GM12878 (cell line): ENCODE results near the gene HDDC3. TPM values are rescaled to one million over a fixed set of nuclear protein-coding genes. Genes with fewer than 3 reads are reported as not detected.
A peak's percentile ranks its signal among the peaks of the same experiment; 100 is the strongest.

Experiments used
- ATAC-seq: fragments of 200-7000 bp; cut with Tn5 transposase; 3 replicates; pipeline ENCODE4 v1.9.1; 2020; ENCODE audit warnings: mild to moderate bottlenecking, moderate library complexity
- BruUV-seq: library from RNA; stranded (reverse); fragments of 400-500 nt; replicated peaks from 2 replicates; lab custom pipeline; 2021; lab: Mats Ljungman, UMichigan
- CTCF ChIA-PET: fragments of 300-600 bp; sonication (Branson Sonifier 250); formaldehyde crosslinking; extraction: SDS; loops from one replicate; lab custom pipeline; 2021; ENCODE audit warnings: inconsistent platforms; lab: Yijun Ruan, JAX
- POLR2A ChIA-PET: fragments of 350-600 bp; formaldehyde crosslinking; extraction: SDS; loops from one replicate; lab custom pipeline; 2021; ENCODE audit warnings: inconsistent platforms; lab: Charles Lee
- RAD21 ChIA-PET: fragments of 300-600 bp; sonication (Branson Sonifier 250); formaldehyde crosslinking; loops from one replicate; lab custom pipeline; 2023; ENCODE audit warnings: antibody characterized with exemption; ENCODE audit not compliant: unreplicated experiment; lab: Charles Lee
- SMC1A ChIA-PET: fragments of 300-600 bp; sonication (Branson Sonifier 250); formaldehyde crosslinking; loops from one replicate; lab custom pipeline; 2023; ENCODE audit not compliant: unreplicated experiment, uncharacterized antibody; lab: Charles Lee
- DNase-seq: peaks from one replicate; pipeline ENCODE4 v3.0.0-alpha.2; 2011; ENCODE audit warnings: low read depth, low spot score
- FAIRE-seq: peaks from 3 replicates; lab custom pipeline; 2011; peaks lifted over from hg19 to GRCh38; lab: Jason Lieb, UNC
- H2AFZ ChIP-seq: 2 replicates; pipeline ENCODE4 v1.6.0; 2011; ENCODE audit warnings: low read depth, low read length, control low read depth; ENCODE audit not compliant: control insufficient read depth
- H3K27ac ChIP-seq: 2 replicates; pipeline ENCODE4 v1.5.1; 2011; ENCODE audit warnings: control low read depth; ENCODE audit not compliant: control insufficient read depth, insufficient read depth
- H3K27me3 ChIP-seq, 2 experiments: replicated peaks in 1 of 2; 2 replicates each; pipeline versions ENCODE4 v1.6.0 to v1.6.1; 2011; ENCODE audit warnings: low read length in 1 of 2; ENCODE audit not compliant: control insufficient read depth in 2 of 2, insufficient read depth in 2 of 2
- H3K36me3 ChIP-seq, 2 experiments: 2 replicates each; pipeline ENCODE4 v1.5.1; 2011; ENCODE audit warnings: low read length in 1 of 2; ENCODE audit not compliant: control insufficient read depth in 2 of 2, insufficient read depth in 2 of 2
- H3K4me1 ChIP-seq: 2 replicates; pipeline ENCODE4 v1.6.1; 2011; ENCODE audit warnings: mild to moderate bottlenecking, low read length, moderate library complexity, mixed read lengths; ENCODE audit not compliant: control insufficient read depth, insufficient read depth
- H3K4me2 ChIP-seq: 2 replicates; pipeline ENCODE4 v1.6.0; 2011; ENCODE audit warnings: control low read depth; ENCODE audit not compliant: control insufficient read depth, insufficient read depth
- H3K4me3 ChIP-seq: fragments of 200-600 bp; sonication (generic); 2 replicates; pipeline ENCODE4 v1.5.1; 2016
- H3K79me2 ChIP-seq: 2 replicates; pipeline ENCODE4 v1.6.0; 2011; ENCODE audit warnings: low read length; ENCODE audit not compliant: control insufficient read depth, insufficient read depth
- H3K9ac ChIP-seq: 2 replicates; pipeline ENCODE4 v1.8.0; 2011; ENCODE audit warnings: low read length, control low read depth, mixed read lengths; ENCODE audit not compliant: control insufficient read depth, insufficient read depth
- H3K9me3 ChIP-seq: replicated peaks from 3 replicates; pipeline ENCODE4 v1.5.1; 2011; ENCODE audit warnings: mild to moderate bottlenecking, low read length; ENCODE audit not compliant: control insufficient read depth, insufficient read depth
- H4K20me1 ChIP-seq: 2 replicates; pipeline ENCODE4 v1.6.0; 2011; ENCODE audit not compliant: control insufficient read depth, insufficient read depth
- ATF3 ChIP-seq: IDR thresholded peaks from 2 replicates; pipeline ENCODE4 v1.6.1; 2011; ENCODE audit warnings: low read depth, mild to moderate bottlenecking, low read length, moderate library complexity, borderline replicate concordance; ENCODE audit errors: extremely low read depth
- CBFB ChIP-seq: IDR thresholded peaks from 2 replicates; pipeline ENCODE4 v1.6.1; 2016; ENCODE audit warnings: antibody characterized with exemption, low read depth
- DPF2 ChIP-seq: fragments of 450-650 bp; IDR thresholded peaks from 2 replicates; pipeline ENCODE4 v1.6.1; 2017; ENCODE audit warnings: mild to moderate bottlenecking
- MEF2B ChIP-seq: fragments of 450-650 bp; IDR thresholded peaks from 2 replicates; pipeline ENCODE4 v1.6.1; 2018; ENCODE audit warnings: mild to moderate bottlenecking, moderate library complexity; ENCODE audit not compliant: partially characterized antibody, poor library complexity, severe bottlenecking
- POLR2A ChIP-seq: IDR thresholded peaks from 2 replicates; pipeline ENCODE4 v1.6.1; 2011; ENCODE audit warnings: low read depth, mild to moderate bottlenecking, low read length
- POU2F2 ChIP-seq: IDR thresholded peaks from 3 replicates; pipeline ENCODE4 v1.6.1; 2011; ENCODE audit warnings: low read depth, mild to moderate bottlenecking, low read length, borderline replicate concordance
- WGBS: methylation state at CpG from one replicate; pipeline ENCODE4 v1.1.6; 2016; ENCODE audit warnings: low lambda C conversion rate; ENCODE audit not compliant: insufficient replicate concordance, insufficient coverage; ENCODE audit errors: missing lambda C conversion rate; 5-methylcytosine and 5-hydroxymethylcytosine counted together
- in situ Hi-C: fragments of 300-500 bp; cut with MboI; formaldehyde crosslinking; loops from 9 replicates; pipeline ENCODE4 v1.14.3; 2018; ENCODE audit warnings: mixed read lengths
- intact Hi-C: fragments of 100-400 bp; cut with micrococcal nuclease; formaldehyde crosslinking; loops from one replicate; pipeline ENCODE4 v1.14.2; 2022; ENCODE audit not compliant: unreplicated experiment
- polyA plus RNA-seq, 11 experiments: library from polyadenylated mRNA; depleted of rRNA in 4 of 11; unstranded in 6 of 11; stranded (reverse) in 5 of 11; fragments of >200 nt; fragmentation: Nextera tagmentation in 4 of 11; fragmentation: Illumina TruSeq in 1 of 11; extraction: Ambion mirVana in 4 of 11; extraction: Trizol in 1 of 11; gene quantifications; 1 replicate in 1 of 11; 2 replicates in 10 of 11; pipeline versions ENCODE4 v1.2.1 to v1.2.3, GENCODE V29; 2011 to 2016; ENCODE audit warnings: inconsistent platforms in 2 of 11, missing spikeins in 2 of 11, low read depth in 1 of 11
- total RNA-seq, 4 experiments: library from RNA; depleted of rRNA in 3 of 4; stranded (reverse); fragments of >200 nt in 3 of 4; fragmentation: Illumina TruSeq in 1 of 4; extraction: Trizol in 1 of 4; gene quantifications; 2 replicates each; pipeline versions ENCODE4 v1.2.1 to v1.2.3, GENCODE V29; 2013 to 2021
- TF ChIP-seq, protein P1 (sequence below): fragments of 450-650 bp; IDR thresholded peaks from 2 replicates; pipeline ENCODE4 v1.6.1; 2017; ENCODE audit warnings: mild to moderate bottlenecking, moderate library complexity

Gene HDDC3
- total and polyA plus RNA-seq, 10 of the 15 experiments (the other 5 are each of a cell fraction or from before 2014, with no cell fraction given) = 5.6 to 39.5 (median 23.0) TPM

DNA sequence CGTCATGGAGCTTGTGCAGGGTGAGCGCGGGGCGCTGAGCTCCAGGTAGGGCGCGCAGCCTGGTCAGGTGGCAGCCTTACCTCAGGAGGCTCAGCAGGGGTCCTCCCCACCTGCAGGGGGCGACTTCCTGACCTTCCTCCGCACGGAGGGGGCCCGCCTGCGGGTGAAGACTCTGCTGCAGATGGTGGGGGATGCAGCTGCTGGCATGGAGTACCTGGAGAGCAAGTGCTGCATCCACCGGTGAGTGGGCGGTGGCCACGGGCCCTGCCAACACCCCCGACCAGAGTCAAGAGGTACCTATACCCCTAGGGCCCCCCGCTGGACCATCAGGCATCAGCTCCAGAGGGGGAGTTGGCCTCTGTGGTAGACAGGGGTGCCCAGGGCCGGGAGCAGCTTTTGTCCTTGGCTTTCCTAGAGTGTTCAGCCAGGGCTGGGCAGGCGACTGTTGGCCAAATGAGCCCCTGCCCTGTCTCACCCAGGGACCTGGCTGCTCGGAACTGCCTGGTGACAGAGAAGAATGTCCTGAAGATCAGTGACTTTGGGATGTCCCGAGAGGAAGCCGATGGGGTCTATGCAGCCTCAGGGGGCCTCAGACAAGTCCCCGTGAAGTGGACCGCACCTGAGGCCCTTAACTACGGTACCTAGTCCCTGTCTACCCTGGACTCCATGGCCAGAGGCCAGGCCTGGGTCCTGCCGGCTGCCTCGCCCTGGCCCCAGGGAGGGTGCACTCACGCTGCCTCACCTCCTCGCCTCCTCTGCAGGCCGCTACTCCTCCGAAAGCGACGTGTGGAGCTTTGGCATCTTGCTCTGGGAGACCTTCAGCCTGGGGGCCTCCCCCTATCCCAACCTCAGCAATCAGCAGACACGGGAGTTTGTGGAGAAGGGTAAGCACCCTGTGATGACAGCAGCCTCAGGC is 38.9 kb downstream of the HDDC3 start:
- Histone ChIP-seq H2AFZ (no peak overlapping the region), H3K79me2 (no peaks in the 10 kb centered on the region), H3K27ac (no peak overlapping the region), H3K4me1 (peaks cover 17% of the 10 kb centered on the region), H3K4me2 (no peak overlapping the region), H3K36me3 (no peaks in the 10 kb centered on the region; a peak in 2 of 4 replicates), H3K4me3 (no peak overlapping the region), H3K27me3 (no peaks in the 10 kb centered on the region), H3K9ac (no peak overlapping the region), H4K20me1 (no peaks in the 10 kb centered on the region), H3K9me3 (no peaks in the 10 kb centered on the region)
- FAIRE-seq = no peak
- ChIA-PET POLR2A (interaction anchor here (0.5 to 5.4 kb wide), 2 partner anchors 37 to 374 kb away, joined by 3 to 29 read pairs; partner anchors contain the start of gene HDDC3), CTCF (interaction anchor here (4.8 to 15.1 kb wide), 2 partner anchors 7 to 36 kb away, joined by 34 to 480 read pairs; partner anchors contain the start of genes HDDC3 and UNC45A), RAD21 (interaction anchor here (0.9 to 5.0 kb wide), 2 partner anchors 37 to 402 kb away, joined by 3 to 58 read pairs; partner anchors contain the start of gene HDDC3), SMC1A (interaction anchor here (0.9 kb wide), 1 partner anchor 39 kb away, joined by 4 read pairs; the partner anchor contains the start of gene HDDC3)
- in situ Hi-C loops = no loop called here
- no peak for DNase-seq
- intact Hi-C loops = no loop called here
- no peak for ATAC-seq
- WGBS = 94% methylated on average over 28 of the region's 33 CpGs
- TF ChIP-seq POU2F2 = no peak
- TF ChIP-seq DPF2 = no peak
- peak; percentile 18; the same call in 1 of the 2 replicates for TF ChIP-seq POLR2A
- no TSS peak for BruUV-seq

- Histone ChIP-seq H3K36me3 (no peaks in the 10 kb centered on the region; a peak in 2 of 4 replicates), H3K79me2 (no peaks in the 10 kb centered on the region), H3K9me3 (no peaks in the 10 kb centered on the region), H3K27me3 (no peaks in the 10 kb centered on the region), H3K4me2 (no peak overlapping the region), H3K9ac (no peak overlapping the region), H3K27ac (no peak overlapping the region), H4K20me1 (no peaks in the 10 kb centered on the region), H3K4me1 (peaks cover 12% of the 10 kb centered on the region), H3K4me3 (no peak overlapping the region), H2AFZ (no peak overlapping the region)
- ATAC-seq (no peak), DNase-seq (no peak), FAIRE-seq (no peak)
- 84% methylated on average over 27 of the region's 29 CpGs for WGBS
- ChIA-PET RAD21 (interaction anchor here (0.9 kb wide), 1 partner anchor 401 kb away, joined by 3 read pairs; no protein-coding TSS in a partner anchor), SMC1A (interaction anchor here (0.9 kb wide), 1 partner anchor 40 kb away, joined by 4 read pairs; the partner anchor contains the start of gene HDDC3), POLR2A (no interaction called here), CTCF (interaction anchor here (15.1 kb wide), 1 partner anchor 37 kb away, joined by 480 read pairs; the partner anchor contains the start of genes HDDC3 and UNC45A)
- intact Hi-C loops (no loop called here), in situ Hi-C loops (no loop called here)
- no TSS peak for BruUV-seq
- TF ChIP-seq, protein P1, sequence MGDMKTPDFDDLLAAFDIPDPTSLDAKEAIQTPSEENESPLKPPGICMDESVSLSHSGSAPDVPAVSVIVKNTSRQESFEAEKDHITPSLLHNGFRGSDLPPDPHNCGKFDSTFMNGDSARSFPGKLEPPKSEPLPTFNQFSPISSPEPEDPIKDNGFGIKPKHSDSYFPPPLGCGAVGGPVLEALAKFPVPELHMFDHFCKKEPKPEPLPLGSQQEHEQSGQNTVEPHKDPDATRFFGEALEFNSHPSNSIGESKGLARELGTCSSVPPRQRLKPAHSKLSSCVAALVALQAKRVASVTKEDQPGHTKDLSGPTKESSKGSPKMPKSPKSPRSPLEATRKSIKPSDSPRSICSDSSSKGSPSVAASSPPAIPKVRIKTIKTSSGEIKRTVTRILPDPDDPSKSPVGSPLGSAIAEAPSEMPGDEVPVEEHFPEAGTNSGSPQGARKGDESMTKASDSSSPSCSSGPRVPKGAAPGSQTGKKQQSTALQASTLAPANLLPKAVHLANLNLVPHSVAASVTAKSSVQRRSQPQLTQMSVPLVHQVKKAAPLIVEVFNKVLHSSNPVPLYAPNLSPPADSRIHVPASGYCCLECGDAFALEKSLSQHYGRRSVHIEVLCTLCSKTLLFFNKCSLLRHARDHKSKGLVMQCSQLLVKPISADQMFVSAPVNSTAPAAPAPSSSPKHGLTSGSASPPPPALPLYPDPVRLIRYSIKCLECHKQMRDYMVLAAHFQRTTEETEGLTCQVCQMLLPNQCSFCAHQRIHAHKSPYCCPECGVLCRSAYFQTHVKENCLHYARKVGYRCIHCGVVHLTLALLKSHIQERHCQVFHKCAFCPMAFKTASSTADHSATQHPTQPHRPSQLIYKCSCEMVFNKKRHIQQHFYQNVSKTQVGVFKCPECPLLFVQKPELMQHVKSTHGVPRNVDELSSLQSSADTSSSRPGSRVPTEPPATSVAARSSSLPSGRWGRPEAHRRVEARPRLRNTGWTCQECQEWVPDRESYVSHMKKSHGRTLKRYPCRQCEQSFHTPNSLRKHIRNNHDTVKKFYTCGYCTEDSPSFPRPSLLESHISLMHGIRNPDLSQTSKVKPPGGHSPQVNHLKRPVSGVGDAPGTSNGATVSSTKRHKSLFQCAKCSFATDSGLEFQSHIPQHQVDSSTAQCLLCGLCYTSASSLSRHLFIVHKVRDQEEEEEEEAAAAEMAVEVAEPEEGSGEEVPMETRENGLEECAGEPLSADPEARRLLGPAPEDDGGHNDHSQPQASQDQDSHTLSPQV = no peak
- TF ChIP-seq MEF2B (no peak), CBFB (no peak), ATF3 (no peak)
Observed at GRCh38 chr15:90892498-90893174, 39.7 kb downstream of the HDDC3 start.
